GM12874 (cell line): ENCODE data around the gene AGPAT2.

Experiments used
- TF ChIP-seq, protein P1 (sequence below): IDR thresholded peaks from 2 replicates; pipeline ENCODE4 v1.5.1; 2011; ENCODE audit warnings: low read depth, mild to moderate bottlenecking, control low read depth, low read length, moderate library complexity; ENCODE audit not compliant: insufficient read depth

Gene AGPAT2

GRCh38 chr9:136719195-136719880 lies 32.1 kb upstream of the AGPAT2 start:
- TF ChIP-seq, protein P1, sequence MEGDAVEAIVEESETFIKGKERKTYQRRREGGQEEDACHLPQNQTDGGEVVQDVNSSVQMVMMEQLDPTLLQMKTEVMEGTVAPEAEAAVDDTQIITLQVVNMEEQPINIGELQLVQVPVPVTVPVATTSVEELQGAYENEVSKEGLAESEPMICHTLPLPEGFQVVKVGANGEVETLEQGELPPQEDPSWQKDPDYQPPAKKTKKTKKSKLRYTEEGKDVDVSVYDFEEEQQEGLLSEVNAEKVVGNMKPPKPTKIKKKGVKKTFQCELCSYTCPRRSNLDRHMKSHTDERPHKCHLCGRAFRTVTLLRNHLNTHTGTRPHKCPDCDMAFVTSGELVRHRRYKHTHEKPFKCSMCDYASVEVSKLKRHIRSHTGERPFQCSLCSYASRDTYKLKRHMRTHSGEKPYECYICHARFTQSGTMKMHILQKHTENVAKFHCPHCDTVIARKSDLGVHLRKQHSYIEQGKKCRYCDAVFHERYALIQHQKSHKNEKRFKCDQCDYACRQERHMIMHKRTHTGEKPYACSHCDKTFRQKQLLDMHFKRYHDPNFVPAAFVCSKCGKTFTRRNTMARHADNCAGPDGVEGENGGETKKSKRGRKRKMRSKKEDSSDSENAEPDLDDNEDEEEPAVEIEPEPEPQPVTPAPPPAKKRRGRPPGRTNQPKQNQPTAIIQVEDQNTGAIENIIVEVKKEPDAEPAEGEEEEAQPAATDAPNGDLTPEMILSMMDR, result no peak

DNA sequence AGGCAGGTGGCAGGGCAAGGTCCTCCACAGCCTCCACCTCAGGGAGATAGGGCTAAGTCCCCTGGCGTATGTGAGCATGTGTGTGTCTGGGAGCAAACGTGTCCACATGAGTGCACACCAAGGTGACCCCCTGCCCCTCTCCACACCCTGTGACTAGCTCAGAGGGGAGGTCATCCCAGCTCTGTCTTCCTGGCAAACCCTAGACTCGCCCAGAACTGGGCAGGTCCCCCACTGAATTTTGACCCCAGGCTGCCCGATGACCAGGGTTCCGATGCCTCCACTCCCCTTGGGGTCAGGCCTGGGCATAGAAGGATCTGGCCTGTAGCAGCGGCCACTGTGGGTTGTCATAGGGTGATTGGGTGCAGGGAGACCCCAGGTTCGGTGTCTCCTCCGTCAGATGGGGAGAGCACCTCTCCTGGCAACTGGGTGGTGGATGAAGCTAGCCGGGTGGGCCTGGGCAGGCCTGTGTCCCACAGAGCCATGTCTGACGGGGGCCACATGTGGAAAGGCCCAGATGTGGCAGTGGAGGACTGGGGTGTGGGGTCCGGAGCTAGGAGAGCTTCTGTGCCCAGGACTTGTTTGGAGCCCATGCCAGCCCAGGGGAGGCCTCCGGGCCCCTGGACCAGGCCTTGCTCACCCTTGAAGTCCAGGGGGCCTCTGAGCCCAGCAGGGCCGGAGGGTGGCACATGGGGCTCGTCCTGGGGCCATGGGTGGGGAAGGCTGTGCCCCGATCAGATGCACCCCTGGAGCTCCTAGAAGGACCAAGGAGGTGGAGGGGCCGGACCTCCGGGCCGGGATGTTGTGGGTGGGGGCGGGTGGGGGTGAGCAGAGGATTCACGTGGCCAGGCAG lies 31.3 kb upstream of the AGPAT2 start:
- TF ChIP-seq, protein P1, result no peak

GRCh38 chr9:136717399-136717798 lies 30.1 kb upstream of the AGPAT2 start:
- TF ChIP-seq, protein P1, result no peak

DNA sequence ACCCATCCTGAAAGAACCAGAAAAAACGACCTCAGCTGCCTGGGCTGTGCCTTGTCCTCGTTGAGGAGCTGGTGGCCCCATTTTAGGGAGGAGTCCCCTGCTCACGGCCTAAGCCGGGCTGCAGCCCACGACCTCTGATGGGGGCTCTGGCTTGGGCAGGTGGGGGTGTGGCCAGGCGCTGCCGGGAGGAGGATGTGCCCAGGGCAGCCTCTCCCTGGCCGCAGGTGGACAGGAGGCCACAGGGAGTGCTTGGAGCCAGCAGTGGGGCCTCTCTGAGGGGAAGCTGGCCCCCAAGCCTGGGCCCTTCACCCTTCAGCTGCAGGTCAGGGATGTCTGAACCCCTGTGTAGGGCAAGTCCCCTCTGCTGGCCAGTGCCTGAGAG lies 27.6 kb upstream of the AGPAT2 start:
- TF ChIP-seq, protein P1, result no peak

DNA sequence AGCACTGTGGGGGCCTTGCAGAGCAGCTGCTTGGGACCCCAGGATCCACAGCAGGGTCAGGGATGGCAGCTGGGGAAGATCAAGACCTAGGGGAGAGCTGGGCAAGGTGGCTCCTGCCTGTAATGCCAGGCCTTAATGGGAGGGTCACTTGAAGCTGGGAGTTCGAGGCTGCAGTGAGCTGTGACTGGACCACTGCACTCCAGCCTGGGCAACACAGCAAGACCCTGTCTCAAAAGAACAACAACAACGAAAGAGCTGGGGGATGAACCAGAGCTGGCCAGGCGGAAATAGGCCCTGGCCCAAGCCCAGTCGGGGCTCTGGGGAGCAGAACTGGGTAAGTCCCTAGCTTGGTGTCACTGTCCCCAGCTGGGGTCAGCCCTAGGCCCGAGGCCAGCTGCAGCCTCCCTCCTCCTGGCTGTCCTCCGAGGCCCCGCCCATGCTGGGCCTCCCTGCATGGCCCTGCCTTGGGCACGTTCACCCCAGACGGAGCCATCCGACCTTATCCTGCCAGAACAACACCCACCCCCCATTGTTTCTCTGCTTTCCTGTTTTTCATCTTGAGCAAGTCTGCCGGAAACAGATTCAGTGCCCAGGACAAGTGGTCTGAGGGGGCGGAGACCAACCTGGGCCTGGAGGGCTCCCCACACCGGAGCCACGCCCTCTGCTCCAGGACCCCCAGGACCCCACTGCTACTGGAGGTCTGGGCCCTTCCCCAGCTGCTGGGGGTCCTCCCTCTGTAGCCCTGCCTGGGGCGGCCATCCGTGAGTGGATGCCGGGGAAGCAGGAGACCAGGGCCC lies 27.0 kb upstream of the AGPAT2 start:
- TF ChIP-seq, protein P1, result no peak

DNA sequence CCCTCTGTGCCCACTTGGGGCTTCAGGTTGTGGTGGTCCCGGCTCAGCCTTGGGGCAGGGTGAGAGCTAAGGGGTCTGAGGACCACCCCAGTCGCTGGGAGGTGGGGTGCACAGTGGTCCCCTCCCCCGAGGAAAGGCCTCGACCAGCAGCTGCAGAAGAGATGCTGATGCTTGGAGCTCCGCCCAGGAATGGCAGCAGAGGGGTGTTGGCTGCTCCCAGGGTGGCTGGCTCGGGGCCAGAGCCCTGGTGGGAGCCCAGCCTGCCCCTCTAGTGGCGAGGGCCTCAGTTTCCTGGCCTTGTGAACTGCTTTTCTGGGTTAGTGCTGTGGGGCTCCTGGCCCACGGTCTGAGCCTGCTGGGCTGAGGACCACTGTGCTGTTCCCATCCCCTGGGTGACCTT lies 26.3 kb upstream of the AGPAT2 start:
- TF ChIP-seq, protein P1, result no peak

GRCh38 chr9:136712690-136713544 lies 25.7 kb upstream of the AGPAT2 start:
- TF ChIP-seq, protein P1, result no peak
